K562 (cell line): ENCODE measurements around the gene USH2A. TPM values are rescaled to one million over a fixed set of nuclear protein-coding genes. Genes with fewer than 3 reads are reported as not detected.

Experiments used
- ATAC-seq: fragments of 200-7000 bp; cut with Tn5 transposase; 3 replicates; pipeline ENCODE4 v1.9.1; 2020; ENCODE audit warnings: moderate library complexity
- BruUV-seq: library from RNA; stranded (reverse); fragments of 400-500 nt; replicated peaks from 2 replicates; lab custom pipeline; 2021; lab: Mats Ljungman, UMichigan
- CTCF ChIA-PET: fragments of 300-600 bp; formaldehyde crosslinking; extraction: SDS; loops from one replicate; lab custom pipeline; 2021; ENCODE audit warnings: low intra/inter-chr PET ratio; lab: Yijun Ruan, JAX
- POLR2A ChIA-PET: fragments of 300-600, 350-650 bp; sonication (Branson Sonifier 250); formaldehyde crosslinking; extraction: SDS; loops from one replicate; lab custom pipeline; 2021; ENCODE audit warnings: antibody characterized with exemption, inconsistent platforms; lab: Yijun Ruan, JAX
- DNase-seq, 4 experiments: peaks; one replicate each; pipeline versions ENCODE4 v3.0.0 to v3.0.0-alpha.2; 2011 to 2018; ENCODE audit warnings: low spot score in 3 of 4, mixed read lengths in 3 of 4; ENCODE audit errors: extremely low read depth in 1 of 4
- FAIRE-seq: peaks from 2 replicates; lab custom pipeline; 2011; peaks lifted over from hg19 to GRCh38; lab: Jason Lieb, UNC
- H2AFZ ChIP-seq: 2 replicates; pipeline ENCODE4 v1.6.0; 2011; ENCODE audit warnings: low read depth, low read length, control low read depth, inconsistent platforms
- H3K27ac ChIP-seq: fragments of 200-600 bp; 3 replicates; pipeline ENCODE4 v1.8.0; 2011; ENCODE audit warnings: low read depth, mild to moderate bottlenecking, control low read depth, inconsistent platforms, low read length, moderate library complexity, mixed read lengths; ENCODE audit errors: extremely low read depth
- H3K27me3 ChIP-seq, 2 experiments: fragments of 300-600 bp in 1 of 2; 2 replicates in 1 of 2; 3 replicates in 1 of 2; pipeline versions ENCODE4 v1.6.0 to v1.8.0; 2011; ENCODE audit warnings: inconsistent platforms in 2 of 2, low read length in 2 of 2, mild to moderate bottlenecking in 1 of 2, mixed read lengths in 1 of 2, moderate library complexity in 1 of 2; ENCODE audit not compliant: control insufficient read depth in 2 of 2, insufficient read depth in 2 of 2
- H3K36me3 ChIP-seq: fragments of 300-600 bp; 3 replicates; pipeline ENCODE4 v1.8.0; 2011; ENCODE audit warnings: mild to moderate bottlenecking, low read length, inconsistent platforms; ENCODE audit not compliant: control insufficient read depth, insufficient read depth
- H3K4me1 ChIP-seq, 2 experiments: fragments of 200-600 bp in 1 of 2; replicated peaks in 1 of 2; 2 replicates in 1 of 2; 3 replicates in 1 of 2; pipeline versions ENCODE4 v1.5.1 to v1.8.0; 2011; ENCODE audit warnings: inconsistent platforms in 2 of 2, low read length in 2 of 2, mild to moderate bottlenecking in 1 of 2, mixed read lengths in 1 of 2, moderate library complexity in 1 of 2; ENCODE audit not compliant: control insufficient read depth in 2 of 2, insufficient read depth in 2 of 2
- H3K4me2 ChIP-seq: 2 replicates; pipeline ENCODE4 v1.6.1; 2011; ENCODE audit warnings: low read length, control low read depth, inconsistent platforms, mixed read lengths; ENCODE audit not compliant: insufficient read depth
- H3K4me3 ChIP-seq: fragments of 200-600 bp; sonication (generic), shearing (Covaris generic); 2 replicates; pipeline ENCODE4 v1.5.1; 2016; ENCODE audit warnings: control low read depth, inconsistent platforms
- H3K79me2 ChIP-seq: fragments of 200-600 bp; 3 replicates; pipeline ENCODE4 v1.8.0; 2011; ENCODE audit warnings: low read length, inconsistent platforms; ENCODE audit not compliant: control insufficient read depth, insufficient read depth
- H3K9ac ChIP-seq, 2 experiments: 2 replicates each; pipeline versions ENCODE4 v1.6.0 to v1.6.1; 2011; ENCODE audit warnings: low read depth in 2 of 2, low read length in 2 of 2, control low read depth in 1 of 2, inconsistent platforms in 1 of 2, mild to moderate bottlenecking in 1 of 2, mixed read lengths in 1 of 2; ENCODE audit not compliant: insufficient read depth in 1 of 2
- H3K9me1 ChIP-seq: one replicate; pipeline ENCODE4 v1.6.0; 2011; ENCODE audit warnings: inconsistent platforms, mild to moderate bottlenecking, low read length, moderate library complexity; ENCODE audit not compliant: control insufficient read depth, insufficient read depth
- H3K9me3 ChIP-seq: replicated peaks from 2 replicates; pipeline ENCODE4 v1.5.1; 2011; ENCODE audit warnings: low read depth, low read length, inconsistent platforms; ENCODE audit not compliant: control insufficient read depth, insufficient read depth
- H4K20me1 ChIP-seq: replicated peaks from 2 replicates; pipeline ENCODE4 v1.6.1; 2011; ENCODE audit warnings: low read length, inconsistent platforms, mixed read lengths; ENCODE audit not compliant: control insufficient read depth, insufficient read depth
- CEBPG ChIP-seq, 3 experiments: fragments of 200-800 bp in 1 of 3; sonication (Bioruptor generic) in 1 of 3; sonication (generic) in 1 of 3; formaldehyde crosslinking in 1 of 3; IDR thresholded peaks in 2 of 3; conservative IDR thresholded peaks in 1 of 3; 2 replicates each; pipeline versions ENCODE4 v1.6.1 to v1.8.0; 2016 to 2022; ENCODE audit warnings: missing compliant biosample characterization in 2 of 3, missing genetic modification characterization in 2 of 3, mild to moderate bottlenecking in 1 of 3, missing genetic modification reagents in 1 of 3
- HES1 ChIP-seq: fragments of 450-650 bp; IDR thresholded peaks from 2 replicates; pipeline ENCODE4 v1.6.1; 2016; ENCODE audit warnings: low read depth, mild to moderate bottlenecking, moderate library complexity
- HNRNPUL1 ChIP-seq: fragments of 200-400 bp; formaldehyde crosslinking; IDR thresholded peaks from 2 replicates; pipeline ENCODE4 v1.6.1; 2017; ENCODE audit warnings: low read length
- NR1H2 ChIP-seq: sonication (generic); formaldehyde crosslinking; IDR thresholded peaks from 2 replicates; pipeline ENCODE4 v1.4.0; 2020; ENCODE audit warnings: mild to moderate bottlenecking, missing genetic modification reagents
- NUFIP1 ChIP-seq: fragments of 450-650 bp; IDR thresholded peaks from 2 replicates; pipeline ENCODE4 v1.6.1; 2018; ENCODE audit not compliant: partially characterized antibody
- PML ChIP-seq: IDR thresholded peaks from 2 replicates; pipeline ENCODE4 v1.6.1; 2012; ENCODE audit warnings: low read length, inconsistent platforms
- SNRNP70 ChIP-seq: fragments of 200-400 bp; formaldehyde crosslinking; optimal IDR thresholded peaks from 2 replicates; pipeline ENCODE3; 2017; ENCODE audit warnings: low read depth, low read length
- STAT5A ChIP-seq: IDR thresholded peaks from 2 replicates; pipeline ENCODE4 v1.6.1; 2012; ENCODE audit warnings: low read length, inconsistent platforms, borderline replicate concordance
- TCF3 ChIP-seq: sonication (generic); formaldehyde crosslinking; IDR thresholded peaks from 2 replicates; pipeline ENCODE4 v1.4.0; 2020; ENCODE audit warnings: mild to moderate bottlenecking, missing genetic modification reagents
- ZBTB2 ChIP-seq: fragments of 450-650 bp; IDR thresholded peaks from 2 replicates; pipeline ENCODE4 v1.6.1; 2016; ENCODE audit warnings: antibody characterized with exemption
- ZFX ChIP-seq: sonication (generic); formaldehyde crosslinking; IDR thresholded peaks from 2 replicates; pipeline ENCODE4 v1.8.0; 2022; ENCODE audit warnings: mild to moderate bottlenecking, missing genetic modification reagents, moderate library complexity
- WGBS: fragments of 100-300 bp; shearing (Covaris generic); methylation state at CpG from one replicate; pipeline ENCODE4 v1.1.6; 2016; ENCODE audit warnings: low coverage, mixed read lengths; ENCODE audit not compliant: insufficient coverage; ENCODE audit errors: missing lambda C conversion rate; 5-methylcytosine and 5-hydroxymethylcytosine counted together
- in situ Hi-C: fragments of 300-500 bp; cut with MboI; formaldehyde crosslinking; loops from 4 replicates; pipeline ENCODE4 v1.15.0; 2018; ENCODE audit warnings: inconsistent platforms, mixed read lengths
- intact Hi-C: fragments of 100-400 bp; cut with micrococcal nuclease; formaldehyde crosslinking; loops from 2 replicates; pipeline ENCODE4 v1.14.2; 2022
- polyA plus RNA-seq, 8 experiments: library from polyadenylated mRNA; depleted of rRNA in 4 of 8; stranded (reverse) in 5 of 8; unstranded in 3 of 8; fragments of >200 nt; fragmentation: Nextera tagmentation in 2 of 8; fragmentation: Illumina TruSeq in 1 of 8; extraction: Ambion mirVana in 2 of 8; extraction: Trizol in 1 of 8; gene quantifications; 2 replicates each; pipeline versions ENCODE4 v1.2.1 to v1.2.3, GENCODE V29; 2011 to 2014; ENCODE audit warnings: inconsistent platforms in 1 of 8, missing spikeins in 1 of 8
- total RNA-seq, 7 experiments: library from RNA; depleted of rRNA in 6 of 7; stranded (reverse); fragments of >200 nt in 6 of 7; fragmentation: Illumina TruSeq in 2 of 7; extraction: Trizol in 2 of 7; gene quantifications; 2 replicates each; pipeline versions ENCODE4 v1.2.1 to v1.2.3, GENCODE V29; 2011 to 2021; ENCODE audit warnings: low replicate concordance in 1 of 7

Gene USH2A
- total and polyA plus RNA-seq, 9 of the 15 experiments (the other 6 are each of a cell fraction or from before 2014, with no cell fraction given) = under 0.01 TPM; not detected in 7

GRCh38 chr1:215894617-215895016, 528.6 kb downstream of the USH2A start (continued):
- TF ChIP-seq STAT5A (no peak), CEBPG (CRISPR knock-in tag; IDR thresholded peaks at IDR 0.05) (no peak), CEBPG (tag; conservative IDR thresholded peaks at IDR 0.05 in 1 of 2, IDR thresholded peaks at IDR 0.05 in 1 of 2) (no peak), TCF3 (CRISPR knock-in tag) (no peak), PML (no peak), ZFX (CRISPR knock-in tag) (no peak), HES1 (no peak), NR1H2 (CRISPR knock-in tag) (no peak), HNRNPUL1 (no peak), NUFIP1 (no peak)

GRCh38 chr1:215891266-215892057, 531.8 kb downstream of the USH2A start:
- DNase-seq (no peak), ATAC-seq (no peak), FAIRE-seq (no peak)
- intact Hi-C loops (no loop called here), in situ Hi-C loops (no loop called here)
- Histone ChIP-seq H3K4me3 (no peak overlapping the region), H3K9me1 (no peaks in the 10 kb centered on the region), H3K36me3 (no peaks in the 10 kb centered on the region), H3K9me3 (no peaks in the 10 kb centered on the region; the same call in 1 of the 2 replicates), H3K4me1 (no peaks in the 10 kb centered on the region), H3K27ac (no peak overlapping the region), H3K27me3 (no peaks in the 10 kb centered on the region), H4K20me1 (no peaks in the 10 kb centered on the region), H3K79me2 (no peaks in the 10 kb centered on the region), H3K4me2 (no peak overlapping the region), H2AFZ (no peak overlapping the region), H3K9ac (no peak overlapping the region)
- TF ChIP-seq ZBTB2 (no peak), SNRNP70 (no peak)
- ChIA-PET CTCF (no interaction called here), POLR2A (no interaction called here)
- BruUV-seq = no TSS peak
- WGBS = 1% methylated on average over 7 of the region's 7 CpGs
